NCI-H460 (cell line): Measurements from ENCODE around the gene PPIL1. TPM values are rescaled to one million over a fixed set of nuclear protein-coding genes. Genes with fewer than 3 reads are reported as not detected.

ENCODE experiments used
- DNase-seq: peaks from one replicate; pipeline ENCODE4 v3.0.0-alpha.2; 2016; ENCODE audit warnings: low read depth; ENCODE audit errors: extremely low read depth
- total RNA-seq: library from RNA; depleted of rRNA; stranded (reverse); fragments of >200 nt; shearing (Covaris generic); gene quantifications from 2 replicates; pipeline ENCODE4 v1.2.3, GENCODE V29; 2014

The PPIL1 gene
- total RNA-seq, 1 experiment from 2014 or later: 47.7 TPM

- no peak for DNase-seq
Measured at GRCh38 chr6:36837686-36838085, 36.9 kb downstream of the PPIL1 start.

- no peak for DNase-seq
Measured at GRCh38 chr6:36837022-36837339, 37.6 kb downstream of the PPIL1 start.

- DNase-seq: no peak
Measured at GRCh38 chr6:36836111-36837021, 38.2 kb downstream of the PPIL1 start.

- no peak for DNase-seq
Measured at GRCh38 chr6:36834576-36835341, 39.8 kb downstream of the PPIL1 start.

- no peak for DNase-seq
Measured at GRCh38 chr6:36833182-36833789, 41.3 kb downstream of the PPIL1 start.

GRCh38 chr6:36832313-36832712 lies 42.3 kb downstream of the PPIL1 start:
- DNase-seq: no peak

GRCh38 chr6:36830577-36830976 lies 44.0 kb downstream of the PPIL1 start:
- DNase-seq: no peak

GRCh38 chr6:36829919-36830544 lies 44.6 kb downstream of the PPIL1 start:
- DNase-seq: no peak

GRCh38 chr6:36827261-36828079 lies 47.1 kb downstream of the PPIL1 start:
- no peak for DNase-seq

- no peak for DNase-seq
Measured at GRCh38 chr6:36826520-36827227, 47.9 kb downstream of the PPIL1 start.

GRCh38 chr6:36825994-36826393 lies 48.6 kb downstream of the PPIL1 start:
- DNase-seq: no peak

- DNase-seq: no peak
Measured at GRCh38 chr6:36825452-36825851, 49.2 kb downstream of the PPIL1 start.

- DNase-seq: no peak
Measured at GRCh38 chr6:36824253-36824652, 50.4 kb downstream of the PPIL1 start.

- DNase-seq: no peak
Measured at GRCh38 chr6:36823421-36824096, 51.0 kb downstream of the PPIL1 start.

- no peak for DNase-seq
Measured at GRCh38 chr6:36822506-36823269, 51.9 kb downstream of the PPIL1 start.

GRCh38 chr6:36821581-36822335 lies 52.8 kb downstream of the PPIL1 start:
- no peak for DNase-seq
